Keratinocyte (primary cell): ENCODE data around the gene CCSER1.

Experiments used
- CTCF ChIP-seq, 3 experiments: IDR thresholded peaks in 1 of 3; conservative IDR thresholded peaks in 1 of 3; optimal IDR thresholded peaks in 1 of 3; 2 replicates in 2 of 3; 3 replicates in 1 of 3; pipeline versions ENCODE3 to v1.5.1; 2011; ENCODE audit warnings: low read length in 3 of 3, mild to moderate bottlenecking in 3 of 3, moderate library complexity in 2 of 3, control low read depth in 1 of 3, inconsistent platforms in 1 of 3; ENCODE audit not compliant: insufficient read depth in 2 of 3; ENCODE audit errors: extremely low read depth in 1 of 3
- EZH2 ChIP-seq: IDR thresholded peaks from one replicate; pipeline ENCODE4 v1.6.1; 2012; ENCODE audit warnings: inconsistent platforms, mild to moderate bottlenecking, low read length, moderate library complexity

GRCh38 chr4:91171217-91171616 is 1044.0 kb downstream of the CCSER1 start:
- TF ChIP-seq CTCF (optimal IDR thresholded peaks at IDR 0.05 in 1 of 3, IDR thresholded peaks at IDR 0.05 in 1 of 3, conservative IDR thresholded peaks at IDR 0.05 in 1 of 3; ENCODE audit: extremely low read depth in 1 of 3, insufficient read depth in 2 of 3, low read length in 3 of 3), result no peak
- no peak for TF ChIP-seq EZH2
